Measurements from ENCODE around the gene HS3ST5.
"Not testable (repeated sequence)": the region's sequence is repeated elsewhere in the genome, so short reads cannot be mapped to it uniquely, and the experiment has no call there.

HS3ST5 gene

DNA sequence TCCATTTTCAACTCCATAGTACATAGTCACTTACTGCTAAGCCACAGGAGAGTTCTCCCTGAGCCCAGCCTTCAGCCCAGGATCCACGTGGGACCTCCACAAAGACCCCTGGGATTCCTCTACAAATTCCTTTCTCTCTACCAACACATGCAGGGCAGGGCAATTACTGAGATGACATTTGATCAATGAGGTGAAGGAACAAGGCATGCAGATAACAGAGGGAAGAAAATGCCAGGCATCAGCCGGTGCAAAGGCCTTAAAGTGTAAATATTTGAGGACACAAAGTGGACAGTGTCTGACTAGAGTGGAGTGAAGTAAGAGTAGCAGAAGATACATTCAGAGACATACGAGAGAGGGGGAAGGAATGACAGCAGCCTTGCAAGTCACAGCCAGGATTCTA lies 70.2 kb downstream of the HS3ST5 start:
- no peak for DNase-seq

DNA sequence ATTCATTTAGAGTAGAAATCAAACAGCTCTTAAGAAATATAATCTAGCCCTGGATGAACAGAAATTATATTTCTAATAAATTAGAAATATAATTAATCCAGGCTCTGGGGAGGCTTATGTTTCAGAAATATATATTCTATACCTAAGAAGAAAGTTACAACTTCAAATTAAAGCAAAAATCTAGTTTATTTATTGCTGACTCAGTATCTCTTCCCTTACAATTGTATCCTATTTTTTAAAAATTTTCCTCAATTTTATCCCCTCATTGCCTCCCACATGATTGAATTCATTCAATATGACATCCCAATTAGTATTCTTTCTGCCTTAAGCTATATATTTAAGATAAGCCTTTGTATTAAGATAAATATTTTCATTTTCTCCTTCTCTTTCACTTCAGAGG lies 71.4 kb downstream of the HS3ST5 start:
- no peak for DNase-seq

DNA sequence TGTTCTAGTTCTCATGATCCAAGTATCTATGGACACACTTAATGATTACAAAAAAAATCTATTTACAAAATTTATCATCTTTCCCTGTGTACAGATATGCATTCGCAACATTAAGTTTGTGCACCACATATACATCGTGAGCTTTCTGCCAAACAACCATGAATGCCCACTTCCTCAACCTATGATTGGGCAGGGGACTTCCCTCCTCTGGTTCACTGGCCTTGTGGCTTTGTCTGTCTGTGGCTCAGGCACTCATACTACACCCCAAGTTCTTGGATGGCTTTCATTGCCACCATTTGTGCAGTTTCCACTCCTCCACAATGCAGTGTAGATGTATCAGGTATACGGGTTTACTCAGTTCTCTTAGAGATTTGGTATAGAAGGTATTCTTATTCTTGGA lies 74.9 kb downstream of the HS3ST5 start:
- DNase-seq: no peak

DNA sequence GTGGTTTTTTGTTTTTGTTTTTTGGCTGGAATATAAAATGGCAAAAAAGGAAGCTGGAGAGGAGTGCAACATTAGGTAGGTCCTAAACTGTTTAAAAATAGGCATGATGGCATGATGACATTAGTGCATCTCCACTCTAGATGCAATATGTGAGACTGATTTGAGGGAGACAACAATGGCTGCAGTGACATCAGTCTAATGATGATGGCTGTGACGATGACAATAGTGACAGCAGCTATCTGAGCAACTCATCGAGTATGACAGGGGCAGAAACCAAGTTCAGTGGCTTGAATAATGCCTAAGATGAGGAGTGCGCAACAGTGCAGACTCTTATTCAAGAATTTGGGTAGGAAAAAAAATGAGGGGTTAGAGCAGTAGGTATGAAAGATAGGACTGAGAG lies 82.0 kb downstream of the HS3ST5 start:
- no peak for DNase-seq

DNA sequence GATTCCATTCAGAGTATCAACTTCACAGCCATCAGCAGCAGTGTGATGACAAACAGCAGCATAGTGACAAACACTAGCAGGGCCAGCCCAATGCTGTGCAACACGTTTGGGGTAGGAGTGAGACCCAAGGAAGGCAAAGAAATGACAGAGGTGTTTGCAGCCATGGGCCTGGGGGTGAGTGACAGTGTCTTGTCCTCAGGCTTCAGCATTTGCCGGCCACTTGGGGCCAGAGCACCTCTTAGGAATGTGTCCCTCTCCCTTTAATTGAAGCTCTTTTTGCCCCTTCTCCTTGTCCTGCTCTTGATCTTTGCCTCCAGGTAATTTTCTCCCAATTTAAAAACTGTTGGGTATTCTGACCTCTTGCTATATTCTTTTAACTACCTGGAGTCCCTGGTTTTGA lies 84.4 kb downstream of the HS3ST5 start:
- no peak for DNase-seq

DNA sequence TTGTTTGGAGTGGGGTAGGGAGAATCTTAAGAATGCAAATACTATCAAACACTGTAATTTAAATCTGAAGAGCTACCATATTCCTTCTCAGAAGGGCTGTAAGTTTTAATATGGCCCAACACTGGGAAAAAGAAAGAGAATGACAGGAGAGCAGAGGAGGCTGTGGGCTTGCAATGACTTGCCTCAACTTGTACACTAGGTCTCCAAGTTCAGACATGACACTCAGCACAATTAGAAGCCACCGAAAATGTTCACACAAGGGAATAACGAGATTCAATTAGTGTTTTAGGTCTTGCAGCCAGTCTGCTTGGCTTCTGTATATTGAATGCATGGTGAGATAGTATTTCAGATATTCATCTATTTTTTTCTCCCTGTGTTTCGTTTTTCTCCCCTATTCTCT lies 89.4 kb downstream of the HS3ST5 start:
- DNase-seq: no peak

DNA sequence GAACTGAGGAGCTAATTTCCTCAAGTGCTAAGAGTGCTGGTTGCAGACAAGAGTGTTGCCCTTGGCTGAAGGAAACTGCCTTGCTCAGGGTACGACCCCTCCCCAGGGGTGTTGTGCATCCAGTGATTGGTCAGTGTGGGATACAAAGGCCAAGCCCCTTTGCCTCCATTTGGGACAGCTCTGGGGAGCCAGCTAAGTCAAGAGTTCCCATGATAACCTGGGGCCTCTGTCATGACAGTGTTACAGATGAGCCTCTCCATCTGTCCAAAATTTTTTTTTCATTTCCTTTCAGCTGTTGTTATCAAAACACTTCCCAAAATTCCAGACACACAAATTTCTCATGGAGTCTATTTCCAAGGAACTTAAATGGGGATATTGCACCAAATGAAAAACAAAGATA lies 93.3 kb downstream of the HS3ST5 start:
- no peak for DNase-seq

DNA sequence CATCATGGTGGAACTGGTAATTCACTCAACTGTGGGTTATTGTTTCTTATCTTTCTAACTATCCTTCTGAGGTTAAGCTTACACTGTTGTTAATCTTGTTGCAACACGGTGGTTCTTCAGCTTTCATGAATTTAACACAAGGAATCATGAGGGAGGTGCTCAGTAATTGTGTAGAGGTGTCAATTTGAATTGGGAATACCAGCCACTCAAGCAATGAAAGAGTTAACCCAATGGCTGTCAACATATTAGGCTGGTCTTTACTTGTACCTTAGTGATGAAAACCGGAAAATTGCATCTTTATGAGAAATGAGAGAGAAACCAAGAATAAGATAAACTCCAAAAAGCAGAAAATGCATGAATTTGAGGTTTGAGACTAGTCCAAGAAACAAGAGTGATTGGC lies 95.7 kb downstream of the HS3ST5 start:
- DNase-seq: no peak

DNA sequence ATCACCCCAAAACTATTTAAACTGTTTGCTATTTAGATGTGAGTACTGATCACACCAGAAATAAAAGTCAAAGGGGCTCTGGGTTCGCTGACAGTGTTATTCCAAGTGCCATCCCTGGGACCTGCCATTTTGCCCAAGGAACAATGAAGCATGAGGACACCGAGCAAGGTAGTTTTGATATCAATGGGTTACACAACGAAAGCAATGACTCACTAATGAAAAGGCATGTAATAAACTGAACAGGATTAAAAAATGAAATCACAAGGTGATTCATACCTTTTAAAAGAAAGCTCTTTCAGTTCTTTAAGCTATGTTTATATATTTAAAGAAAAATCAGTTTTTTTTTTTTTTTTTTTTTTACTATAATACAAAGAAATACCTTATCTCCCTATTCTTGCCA lies 102.0 kb downstream of the HS3ST5 start:
- no peak for DNase-seq

DNA sequence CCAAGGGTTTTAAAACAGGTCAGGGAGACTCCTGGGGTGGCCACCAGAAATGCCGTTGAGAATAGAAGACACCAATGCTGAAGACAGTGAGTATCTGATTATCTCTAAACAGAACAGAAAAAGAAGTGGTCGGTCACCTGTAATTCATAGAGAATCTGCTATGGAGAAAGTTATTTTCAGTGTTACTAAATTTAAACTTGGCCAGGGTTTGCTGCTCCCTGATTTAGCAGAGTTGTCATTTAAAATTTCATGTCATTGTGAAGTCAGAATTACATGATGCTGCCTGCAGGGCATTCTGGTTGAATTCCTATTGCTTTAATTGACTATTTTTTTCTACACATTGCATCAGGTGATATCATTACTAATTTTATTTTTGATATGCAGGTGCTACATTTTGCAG lies 114.1 kb downstream of the HS3ST5 start:
- no peak for DNase-seq

DNA sequence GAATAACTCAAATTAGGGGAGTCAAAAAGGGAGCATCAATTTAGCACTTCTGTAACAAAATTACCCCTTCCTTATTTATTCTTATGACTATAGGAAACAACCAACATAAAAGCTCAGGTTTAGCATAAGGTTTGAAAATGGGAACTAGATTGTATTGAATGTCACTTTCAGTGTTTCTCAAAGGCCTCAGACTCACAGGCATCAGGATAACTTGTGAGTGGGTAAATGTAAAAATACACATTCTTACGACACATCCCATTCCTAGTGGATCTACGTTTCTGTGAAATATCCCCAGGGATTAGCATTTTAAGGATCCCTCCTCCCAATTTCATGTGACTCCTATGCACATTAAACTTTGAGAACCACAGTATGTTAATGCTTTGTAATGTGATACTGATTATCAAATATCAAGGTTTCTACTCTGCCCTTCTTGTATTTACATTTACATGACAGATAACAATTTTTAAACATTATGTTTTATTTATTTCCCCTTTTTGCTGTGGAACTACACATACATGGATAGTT lies 114.8 kb downstream of the HS3ST5 start:
- DNase-seq: no peak

DNA sequence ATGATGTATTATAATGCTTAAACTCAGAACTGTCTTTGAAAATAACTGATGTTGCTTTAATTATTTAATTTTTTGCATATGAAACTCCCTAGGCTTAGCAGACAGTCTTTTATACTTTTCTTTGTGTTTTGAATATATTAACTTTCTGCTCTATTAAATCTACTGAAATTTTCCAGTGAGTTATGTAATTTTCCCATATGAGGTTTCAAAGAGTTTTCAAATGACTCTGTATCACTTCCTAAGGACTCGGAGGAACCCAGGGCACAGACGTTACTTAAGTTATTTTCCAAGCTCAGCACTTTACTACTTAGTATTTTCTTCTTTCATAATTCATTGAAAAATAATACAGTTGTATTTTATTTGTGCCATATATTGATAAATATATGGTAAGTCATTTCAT lies 122.6 kb downstream of the HS3ST5 start:
- no peak for DNase-seq

DNA sequence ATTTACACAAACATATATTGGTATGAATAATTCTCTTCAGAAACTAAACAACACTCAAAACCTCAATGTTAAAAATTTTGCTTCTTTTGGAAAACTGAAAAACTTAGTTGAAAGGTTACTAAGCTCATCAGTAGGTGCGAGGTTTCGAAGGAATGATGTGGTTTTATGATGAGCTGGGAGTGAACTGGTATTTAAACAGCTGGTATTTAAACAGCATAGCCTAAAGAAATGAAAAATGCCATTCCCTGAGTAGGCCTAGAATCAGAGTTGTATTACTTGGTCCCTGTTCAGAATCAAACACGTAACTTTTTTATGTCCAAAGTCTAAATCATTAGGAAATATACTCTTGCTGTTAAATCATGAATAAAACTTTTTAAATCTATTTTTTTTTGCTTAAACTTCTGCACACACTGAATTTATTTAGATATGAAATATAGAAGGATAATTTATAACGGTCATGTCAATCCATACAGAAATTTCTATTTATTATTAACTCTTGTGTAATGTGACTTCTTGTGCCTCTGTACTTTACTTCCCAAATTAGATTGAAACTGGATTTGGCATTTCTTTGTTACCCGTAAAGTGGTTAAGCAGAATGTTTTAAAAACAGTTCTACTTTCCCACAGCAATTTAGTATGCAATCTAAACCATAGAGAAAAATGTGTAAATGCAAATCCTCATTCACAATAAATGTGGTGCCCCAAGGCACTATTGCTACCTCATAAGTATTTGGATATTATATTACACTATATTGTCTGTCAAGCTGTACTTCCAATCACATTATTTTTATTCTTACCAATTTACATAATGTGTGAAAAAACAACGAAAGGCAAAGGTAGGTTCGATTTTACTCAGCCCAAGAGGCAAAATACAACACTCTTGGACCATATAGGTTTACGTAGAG lies 124.1 kb downstream of the HS3ST5 start:
- DNase-seq: no peak

DNA sequence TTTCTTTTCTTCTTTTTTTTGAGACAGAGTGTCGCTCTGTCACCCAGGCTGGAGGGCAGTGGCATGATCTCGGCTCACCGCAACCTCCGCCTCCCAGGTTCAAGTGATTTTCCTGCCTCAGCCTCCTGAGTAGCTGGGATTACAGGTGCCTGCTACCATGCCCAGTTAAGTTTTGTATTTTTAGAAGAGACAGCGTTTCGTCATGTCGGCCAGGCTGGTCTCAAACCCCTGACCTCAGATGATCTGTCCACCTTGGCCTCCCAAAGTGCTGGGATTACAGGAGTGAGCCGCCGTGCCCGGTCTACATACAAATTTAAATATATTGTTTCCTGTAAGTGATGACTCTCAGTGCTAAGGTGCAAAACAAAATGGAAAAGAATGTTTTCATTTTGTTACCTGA lies 124.8 kb downstream of the HS3ST5 start:
- DNase-seq: not testable (repeated sequence)

DNA sequence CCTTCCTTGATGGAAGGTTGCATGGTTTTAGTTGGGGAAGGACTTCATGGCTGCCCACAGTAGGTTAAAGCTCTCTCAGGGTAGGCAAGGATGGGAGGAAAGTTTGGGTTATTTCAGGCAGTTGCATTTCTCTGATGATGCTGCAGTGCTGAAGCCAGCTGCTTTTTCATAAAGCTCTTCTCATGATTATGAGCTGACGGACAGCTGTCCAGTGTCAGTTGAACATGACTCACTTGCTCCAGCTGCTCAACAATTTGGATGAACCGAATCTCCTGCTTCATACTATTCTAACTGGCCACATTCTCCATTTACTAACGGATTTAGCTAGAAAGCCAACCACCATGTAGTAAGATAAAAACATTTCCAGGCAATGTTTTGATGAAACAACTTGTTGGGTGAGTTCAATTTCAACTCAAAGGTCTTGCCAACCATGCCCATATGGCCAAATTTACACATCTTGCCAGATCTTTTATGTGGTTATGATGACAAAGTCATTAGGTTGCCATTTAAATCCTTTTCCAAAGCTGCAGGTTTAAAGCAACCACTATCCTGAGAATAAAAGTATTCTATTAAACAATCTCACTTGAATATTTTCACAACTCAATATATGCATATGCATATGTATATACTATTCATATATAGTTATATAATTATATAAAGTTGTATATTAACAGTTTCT lies 125.9 kb downstream of the HS3ST5 start:
- DNase-seq: no peak

DNA sequence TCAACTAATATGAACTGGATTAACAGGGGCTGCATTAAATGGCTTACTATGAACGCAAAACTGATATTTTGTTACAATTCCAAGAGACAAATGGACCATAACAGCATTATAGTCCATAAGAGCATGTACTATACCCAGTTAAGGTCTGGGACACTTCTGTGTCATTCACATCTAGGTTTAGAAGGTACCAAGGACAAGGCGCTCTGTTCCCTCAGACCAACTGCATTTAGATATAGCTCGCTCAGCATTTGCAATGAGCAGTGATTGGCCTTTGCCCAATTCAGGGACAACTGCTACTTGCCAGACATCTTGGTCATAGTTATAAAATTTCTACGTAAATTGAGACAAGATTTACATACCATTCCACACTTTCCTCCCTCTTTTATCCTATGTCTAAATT lies 132.4 kb downstream of the HS3ST5 start:
- no peak for DNase-seq

DNA sequence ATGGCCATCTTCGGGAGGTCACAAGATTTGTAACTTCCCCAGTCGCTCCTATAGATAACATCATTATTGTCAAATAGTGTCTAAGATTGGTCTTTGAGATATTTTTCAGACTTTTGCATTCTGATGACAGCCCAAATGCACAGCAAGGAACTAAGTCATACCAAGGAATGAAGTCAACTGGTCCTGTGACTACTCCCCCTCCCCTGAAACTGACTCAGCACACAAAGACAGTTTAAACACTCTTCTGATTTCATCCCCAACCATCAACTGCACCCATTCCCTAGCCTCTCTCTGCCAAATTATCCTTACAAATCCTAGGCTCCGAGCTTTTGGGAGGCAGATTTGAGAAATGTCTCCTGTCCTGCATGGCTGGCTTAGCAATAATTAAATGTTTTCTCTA lies 139.4 kb downstream of the HS3ST5 start:
- no peak for DNase-seq

DNA sequence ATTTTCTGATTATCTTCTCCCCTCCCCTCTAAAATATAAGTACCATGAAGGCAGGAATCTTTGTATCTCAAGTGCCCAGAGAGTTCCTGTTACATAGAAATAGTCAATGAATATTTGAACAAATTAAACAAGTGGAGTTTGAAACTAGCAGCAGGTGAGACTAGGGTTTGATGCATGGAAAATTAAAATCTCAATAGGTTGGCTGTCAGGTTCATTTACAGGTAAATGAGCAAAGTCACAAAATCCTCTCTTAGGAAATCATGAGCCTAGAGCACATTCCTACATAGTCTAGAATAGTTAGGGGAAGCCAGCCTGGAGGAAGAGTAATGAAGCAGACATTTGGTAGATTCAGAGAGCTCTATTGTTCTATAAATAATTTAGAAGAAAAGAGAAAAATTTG lies 140.4 kb downstream of the HS3ST5 start:
- DNase-seq: no peak

DNA sequence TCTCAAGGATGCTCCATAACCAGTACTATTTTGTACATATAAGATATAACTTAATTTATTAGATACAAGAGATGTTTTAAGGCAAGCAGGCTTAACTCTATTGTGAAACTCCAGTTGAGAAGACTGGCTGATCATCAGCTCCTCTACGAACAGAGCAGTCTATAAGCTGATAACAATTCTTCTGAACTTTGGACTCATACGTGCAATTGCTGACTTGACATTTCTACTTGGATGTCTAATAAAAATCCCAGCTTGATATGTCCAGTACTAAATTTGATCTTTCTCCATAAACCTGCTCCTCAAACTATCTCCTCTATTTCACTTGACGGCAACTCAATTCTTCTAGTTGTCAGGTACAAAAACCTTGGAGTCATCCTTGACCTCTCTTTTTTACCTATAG lies 141.9 kb downstream of the HS3ST5 start:
- DNase-seq: no peak

DNA sequence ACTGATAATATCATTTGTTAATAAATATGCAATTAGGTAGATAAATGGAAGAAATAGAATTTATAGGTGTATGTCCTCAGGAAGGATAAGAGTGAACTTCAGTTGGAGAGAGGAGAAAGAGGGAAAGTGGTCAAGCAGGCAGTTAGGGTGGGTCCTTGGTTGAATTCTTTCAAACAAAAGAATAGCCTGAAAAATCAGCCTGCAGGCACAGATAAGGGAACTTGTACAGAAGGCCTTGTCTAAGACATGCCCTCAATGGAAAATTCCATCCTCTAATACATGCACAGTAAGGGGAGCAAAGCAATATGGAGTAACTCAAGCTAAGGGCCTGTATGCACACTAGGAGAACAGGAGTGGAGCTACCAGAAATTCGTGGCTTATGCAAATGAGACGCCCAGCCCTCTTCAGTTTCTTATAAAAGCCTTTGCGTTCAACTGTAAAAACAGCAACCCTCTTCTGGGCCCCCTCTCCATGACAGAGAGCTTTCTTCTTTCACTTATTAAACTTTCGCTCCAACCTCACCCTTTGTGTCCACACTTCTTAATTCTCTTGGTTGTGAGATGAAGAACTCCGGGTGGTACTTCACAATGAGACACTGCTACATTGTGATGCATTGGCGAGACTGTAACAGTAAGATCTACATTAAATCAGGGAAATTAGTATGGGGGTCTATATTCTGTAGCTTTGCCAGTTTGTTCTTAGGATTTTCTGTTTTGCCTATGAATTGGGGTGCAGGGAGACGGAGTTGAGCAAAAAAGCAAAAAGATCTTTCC lies 147.0 kb downstream of the HS3ST5 start:
- no peak for DNase-seq

DNA sequence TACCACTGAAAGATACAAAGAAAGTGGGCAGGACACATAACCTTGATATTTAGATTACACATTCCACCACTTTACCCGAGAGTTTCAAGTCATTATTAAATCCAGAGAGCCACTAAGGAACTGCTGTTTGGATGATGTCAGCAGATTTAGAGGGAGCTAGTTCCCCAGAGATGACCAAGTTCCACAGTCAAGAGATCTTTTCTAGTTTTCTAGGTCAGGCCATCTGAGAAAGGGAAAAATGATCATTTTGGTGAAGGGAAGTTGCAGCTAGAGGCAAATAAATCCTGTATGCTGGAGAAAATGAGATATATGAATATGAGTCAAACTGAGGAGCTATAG lies 147.8 kb downstream of the HS3ST5 start:
- no peak for DNase-seq

DNA sequence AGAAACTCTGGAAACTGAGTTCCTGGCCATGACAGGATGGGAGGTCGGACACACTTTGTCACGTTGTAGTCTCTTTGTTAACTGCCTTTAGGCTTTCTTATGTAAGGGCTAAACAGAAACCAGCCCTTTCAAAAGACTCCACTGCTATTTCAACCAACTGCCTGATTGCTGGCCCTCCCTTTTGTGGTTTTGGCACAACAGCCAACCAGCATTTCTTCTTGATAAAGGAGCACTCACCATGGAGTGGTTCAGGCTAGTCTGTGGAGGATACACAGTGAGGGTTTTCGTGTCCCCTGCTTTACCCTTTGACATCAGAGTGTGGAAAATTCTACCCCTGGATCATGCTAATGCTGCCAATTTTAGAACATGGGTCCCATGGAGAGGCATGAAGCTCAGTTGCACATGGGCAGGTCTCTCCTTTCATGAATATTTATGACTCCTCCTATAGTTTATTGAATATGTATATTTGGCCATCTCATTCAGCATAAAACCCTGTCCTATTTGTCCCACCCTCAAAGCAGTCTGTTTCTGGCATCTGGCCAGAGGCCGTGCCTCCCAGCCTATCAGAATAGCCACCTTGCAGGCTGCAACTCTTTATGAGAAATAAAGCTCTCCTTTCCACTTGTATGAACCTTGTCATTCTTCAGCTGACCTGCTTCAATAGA lies 148.3 kb downstream of the HS3ST5 start:
- no peak for DNase-seq

DNA sequence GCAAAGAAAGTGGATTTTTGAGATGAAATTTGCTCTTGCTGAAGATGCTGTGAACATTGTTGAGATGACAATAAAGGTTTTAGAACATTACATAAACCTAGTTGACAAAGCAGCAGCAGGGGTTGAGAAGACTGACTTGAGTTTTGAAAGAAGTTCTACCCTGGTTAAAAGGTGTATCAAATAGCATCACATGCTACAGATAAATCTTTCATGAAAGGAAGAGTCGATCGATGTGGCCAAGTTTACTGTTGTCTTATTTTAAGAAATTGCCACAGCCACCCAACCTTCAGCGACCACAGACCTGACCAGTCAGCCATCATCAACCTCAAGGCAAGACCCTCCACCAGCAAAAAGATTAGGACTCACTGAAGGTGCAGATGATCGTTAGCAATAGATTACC lies 155.3 kb downstream of the HS3ST5 start:
- DNase-seq: no peak

All from T-helper 9 cell (primary cell).